HG03135 (cell line): ENCODE measurements around the gene C20orf96.
"Not testable (repeated sequence)": the region's sequence is repeated elsewhere in the genome, so short reads cannot be mapped to it uniquely, and the experiment has no call there.

Experiments used
- ATAC-seq: cut with Tn5 transposase; IDR thresholded peaks from one replicate; pipeline ENCODE4 v1.9.1; 2021; ENCODE audit warnings: mild to moderate bottlenecking, moderate library complexity; ENCODE audit not compliant: unreplicated experiment

The C20orf96 gene

DNA sequence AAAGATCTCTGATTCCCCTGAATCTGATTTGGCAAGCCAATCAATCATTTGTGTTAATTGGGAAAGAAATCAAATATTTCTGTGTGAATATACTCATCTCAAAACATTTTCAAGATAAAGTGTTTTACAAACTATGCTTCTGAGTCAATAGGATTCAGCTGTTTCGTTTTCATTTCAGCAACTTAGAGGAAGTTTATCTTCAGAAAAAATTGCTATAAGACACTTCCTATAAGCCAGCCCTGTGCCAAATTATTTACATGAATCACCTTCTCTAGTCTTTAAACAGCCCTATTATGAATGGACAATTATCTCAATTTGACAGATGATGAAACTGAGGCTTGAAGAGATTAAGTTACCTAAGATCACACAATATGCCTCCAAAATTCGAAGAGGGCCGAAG is 52.6 kb downstream of the C20orf96 start:
- ATAC-seq: no peak

DNA sequence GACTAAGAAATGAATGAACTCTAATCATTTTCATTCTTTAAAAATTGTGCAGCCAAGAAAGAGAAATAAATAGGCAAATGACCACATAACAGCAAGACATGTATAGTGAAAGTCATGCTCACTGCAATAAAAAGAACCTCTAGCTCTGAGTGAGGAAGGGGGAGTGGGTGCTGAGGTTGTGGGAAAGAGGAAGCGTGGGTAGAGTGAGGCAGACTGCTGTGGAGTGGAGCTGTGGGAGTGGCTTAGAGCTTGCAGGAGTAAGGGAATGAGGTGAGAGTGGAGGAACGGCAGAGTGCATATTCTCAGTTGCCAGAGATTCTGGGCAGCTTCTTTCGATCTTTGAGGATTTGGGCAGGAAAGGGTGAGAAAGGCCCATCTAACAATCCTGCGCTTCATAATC is 53.1 kb downstream of the C20orf96 start:
- ATAC-seq: no peak

DNA sequence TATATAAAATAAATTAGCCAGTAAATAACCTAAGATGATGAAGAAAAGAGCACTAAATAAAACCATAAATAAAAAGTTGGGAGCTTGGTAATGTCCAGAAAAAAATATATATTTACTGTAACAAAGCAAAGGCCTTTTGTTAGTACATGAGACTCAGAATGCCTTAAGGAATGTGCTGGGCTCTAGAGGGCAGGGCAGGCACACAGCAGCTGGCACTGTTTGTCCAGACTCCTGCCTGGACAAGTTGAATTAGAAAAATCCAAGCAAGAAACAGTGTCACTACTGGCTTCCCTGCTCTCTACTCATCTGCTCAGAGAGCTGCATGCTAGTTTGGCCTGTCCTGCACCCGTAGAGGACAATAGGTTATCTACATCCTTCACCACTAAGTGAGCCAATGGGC is 54.7 kb downstream of the C20orf96 start:
- no peak for ATAC-seq

DNA sequence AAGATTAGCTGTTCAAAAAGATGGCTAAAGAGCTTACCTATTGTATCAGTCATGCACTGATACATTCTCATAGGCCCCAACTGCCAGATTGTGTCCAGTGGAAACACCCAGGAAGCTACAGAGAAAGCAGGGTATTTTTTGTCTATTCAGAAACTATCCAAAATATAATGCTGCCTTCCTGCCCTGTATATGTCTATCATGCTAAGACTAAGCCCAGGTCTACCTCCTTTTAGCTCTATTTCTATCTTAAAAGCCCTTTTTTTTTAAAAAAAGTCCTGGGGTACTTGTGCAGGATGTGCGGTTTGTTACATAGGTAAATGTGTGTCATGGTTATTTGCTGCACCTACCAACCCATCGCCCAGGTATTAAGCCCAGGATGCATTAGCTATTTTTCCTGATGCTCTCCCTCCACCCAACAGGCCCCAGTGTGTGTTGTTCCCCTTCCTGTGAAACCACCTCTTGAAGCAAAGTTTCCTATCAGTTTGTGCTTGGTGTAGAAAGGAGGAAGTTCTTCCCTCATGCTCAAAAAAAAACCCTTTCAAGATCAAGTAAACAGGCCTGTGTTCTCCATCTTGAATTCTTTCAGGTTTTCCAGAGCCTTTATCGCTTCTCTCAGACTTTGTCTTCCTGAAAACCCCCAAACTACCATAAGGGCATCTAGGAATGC is 63.0 kb downstream of the C20orf96 start:
- ATAC-seq: no peak

DNA sequence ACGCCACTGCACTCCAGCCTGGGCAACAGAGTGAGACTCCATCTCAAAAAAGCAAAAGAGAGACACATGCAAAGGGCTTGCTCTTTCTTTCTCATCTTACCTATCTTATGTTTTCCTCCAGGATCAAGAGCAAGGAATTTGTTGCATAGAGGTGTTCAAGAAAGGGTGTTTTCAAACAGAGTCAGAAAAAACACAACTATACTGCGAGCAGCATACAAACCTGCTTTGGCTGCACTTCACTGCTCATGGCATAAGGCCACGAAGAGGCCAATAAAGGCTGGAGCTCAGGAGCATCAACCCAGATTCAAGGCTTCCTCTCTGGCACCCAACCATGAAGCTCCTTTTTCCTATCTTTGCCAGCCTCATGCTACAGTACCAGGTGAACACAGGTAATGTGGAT is 63.6 kb downstream of the C20orf96 start, which contains the start of gene DEFB129:
Gene DEFB129 (plus strand): TSS at position 301 of the 400 bp plus-strand sequence. CDS start 31 bp downstream, at position 332.
- ATAC-seq: no peak

DNA sequence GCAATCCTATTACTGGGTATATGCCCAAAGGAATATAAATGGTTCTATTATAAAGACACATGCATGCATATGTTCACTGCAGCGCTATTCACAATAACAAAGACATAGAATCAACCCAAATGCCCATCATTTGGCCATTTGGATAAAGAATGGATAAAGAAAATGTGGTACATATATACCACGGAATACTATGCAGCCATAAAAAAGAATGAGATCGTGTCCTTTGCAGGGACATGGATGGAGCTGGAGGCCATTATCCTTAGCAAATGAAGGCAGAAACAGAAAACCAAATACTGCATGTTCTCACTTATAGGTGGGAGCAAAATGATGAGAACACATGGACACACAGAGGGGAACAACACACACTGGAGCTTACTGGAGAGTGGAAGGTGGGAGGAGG is 64.7 kb downstream of the C20orf96 start:
- ATAC-seq: not testable (repeated sequence)

DNA sequence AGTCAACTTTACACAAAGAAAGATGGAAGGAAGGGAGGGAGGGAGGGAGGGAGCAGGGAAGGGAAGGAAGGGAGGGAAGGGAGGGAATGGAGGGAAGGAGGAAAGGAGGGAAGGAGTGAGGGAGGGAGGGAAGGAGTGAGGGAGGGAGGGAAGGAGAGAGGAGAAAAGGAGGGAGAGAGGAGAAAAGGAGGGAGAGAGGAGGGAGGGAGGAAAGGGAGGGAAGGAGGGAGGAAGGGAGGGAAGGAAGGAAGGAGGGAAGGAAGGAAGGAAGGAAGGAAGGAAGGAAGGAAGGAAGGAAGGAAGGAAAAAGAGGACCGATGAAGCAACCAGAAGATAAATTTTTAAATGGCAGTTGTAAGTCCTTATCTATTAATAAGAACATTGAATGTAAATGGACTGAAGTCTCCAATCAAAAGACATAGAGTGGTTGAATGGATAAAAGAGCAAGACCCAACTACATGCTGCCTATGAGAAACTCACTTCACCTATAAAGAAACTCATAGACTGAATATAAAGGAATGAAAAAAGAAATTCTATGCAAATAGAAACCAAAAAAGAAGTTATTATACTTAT is 69.2 kb downstream of the C20orf96 start:
- ATAC-seq: no peak
